ENCODE results near the gene PDE3A. TPM values are rescaled to one million over a fixed set of nuclear protein-coding genes. Genes with fewer than 3 reads are reported as not detected.

The PDE3A gene
- polyA plus RNA-seq, 1 of the 3 experiments (the other 2 are of a cell fraction): 0.67 TPM

GRCh38 chr12:20463913-20464524, 95.7 kb downstream of the PDE3A start:
- ChIA-PET POLR2A (no interaction called here), CTCF (interaction anchor here (0.6 to 2.3 kb wide), 13 partner anchors 10 to 161 kb away, joined by 3 to 14 read pairs (median 4); no protein-coding TSS in a partner anchor)
- no peaks in the 10 kb centered on the region for H3K9me3 ChIP-seq
- no peak overlapping the region for H3K4me3 ChIP-seq (ENCODE audit: low read depth in 2 of 2, low read length in 1 of 2)
- no peak overlapping the region for H2AFZ ChIP-seq (ENCODE audit: low read depth)
- H3K9me2 ChIP-seq: no peaks in the 10 kb centered on the region
- peak; percentile 10 for DNase-seq
- peak; percentile 70 for TF ChIP-seq RAD21 (IDR thresholded peaks at IDR 0.05; ENCODE audit: low read length)
- TF ChIP-seq RFX5 (IDR thresholded peaks at IDR 0.05; ENCODE audit: low read length): no peak
- TF ChIP-seq POLR2AphosphoS5 (IDR thresholded peaks at IDR 0.05; ENCODE audit: low read depth, low read length): no peak
- TF ChIP-seq EP300 (IDR thresholded peaks at IDR 0.05; ENCODE audit: borderline replicate concordance in 1 of 2, low read depth in 1 of 2, low read length in 1 of 2): no peak
- TF ChIP-seq CTCF (IDR thresholded peaks at IDR 0.05): peak; percentile 86
- peak; percentile 49 for TF ChIP-seq SMC3 (IDR thresholded peaks at IDR 0.05; ENCODE audit: low read depth, low read length)
- TF ChIP-seq FOSL2 (IDR thresholded peaks at IDR 0.05; ENCODE audit: borderline replicate concordance, low read depth): no peak
- TF ChIP-seq RXRA (IDR thresholded peaks at IDR 0.05; ENCODE audit: borderline replicate concordance, low read depth): no peak
- no peaks in the 10 kb centered on the region for H3K27me3 ChIP-seq (ENCODE audit: insufficient read depth)
- H3F3A ChIP-seq (replicated peaks; ENCODE audit: insufficient read depth): peaks cover 19% of the 10 kb centered on the region
- WGBS (ENCODE audit: low lambda C conversion rate): 56% methylated on average over 2 of the region's 2 CpGs
- no peak overlapping the region for H3K9ac ChIP-seq
- H3K27ac ChIP-seq (ENCODE audit: low read depth in 2 of 2, low read length in 1 of 2): no peak overlapping the region
- H3K4me1 ChIP-seq (ENCODE audit: control insufficient read depth in 1 of 2, insufficient read depth in 2 of 2, low read depth in 1 of 2, low read length in 1 of 2): peaks cover 9 to 13% of the 10 kb centered on the region in 2 experiments; a peak in 3 of 4 replicates
- H3K79me2 ChIP-seq (ENCODE audit: insufficient read depth): peaks cover 32% of the 10 kb centered on the region
- H3K4me2 ChIP-seq: no peak overlapping the region
- H3K36me3 ChIP-seq (replicated peaks in 1 of 2; ENCODE audit: control insufficient read depth in 1 of 2, insufficient read depth in 2 of 2, low read length in 1 of 2): no peaks in the 10 kb centered on the region
- H4K20me1 ChIP-seq (ENCODE audit: insufficient read depth): no peaks in the 10 kb centered on the region

GRCh38 chr12:20469300-20469699, 101.0 kb downstream of the PDE3A start:
- no peak for DNase-seq
- peaks cover 15% of the 10 kb centered on the region for H3F3A ChIP-seq (replicated peaks; ENCODE audit: insufficient read depth)
- no peaks in the 10 kb centered on the region for H3K27me3 ChIP-seq (ENCODE audit: insufficient read depth)
- H3K27ac ChIP-seq (ENCODE audit: low read depth in 2 of 2, low read length in 1 of 2): no peak overlapping the region
- POLR2A ChIA-PET: no interaction called here
- peaks cover 37% of the 10 kb centered on the region for H3K79me2 ChIP-seq (ENCODE audit: insufficient read depth)
- no peaks in the 10 kb centered on the region; the same call in 1 of the 2 replicates for H3K9me3 ChIP-seq
- no peaks in the 10 kb centered on the region for H4K20me1 ChIP-seq (ENCODE audit: insufficient read depth)
- WGBS (ENCODE audit: low lambda C conversion rate): 96% methylated on average over 4 of the region's 4 CpGs
- H3K4me3 ChIP-seq (ENCODE audit: low read depth in 2 of 2, low read length in 1 of 2): no peak overlapping the region
- peaks cover 8 to 9% of the 10 kb centered on the region in 2 experiments; a peak in 3 of 4 replicates for H3K4me1 ChIP-seq (ENCODE audit: control insufficient read depth in 1 of 2, insufficient read depth in 2 of 2, low read depth in 1 of 2, low read length in 1 of 2)
- H2AFZ ChIP-seq (ENCODE audit: low read depth): no peak overlapping the region
- no peaks in the 10 kb centered on the region for H3K36me3 ChIP-seq (replicated peaks in 1 of 2; ENCODE audit: control insufficient read depth in 1 of 2, insufficient read depth in 2 of 2, low read length in 1 of 2)
- H3K9ac ChIP-seq: no peak overlapping the region
- no peaks in the 10 kb centered on the region for H3K9me2 ChIP-seq
- CTCF ChIA-PET: interaction anchor here (0.6 to 1.0 kb wide), 2 partner anchors 13 to 156 kb away, joined by 3 to 4 read pairs; no protein-coding TSS in a partner anchor
- no peak overlapping the region for H3K4me2 ChIP-seq
- TF ChIP-seq SIN3A (IDR thresholded peaks at IDR 0.05; ENCODE audit: borderline replicate concordance, low read depth, low read length) (no peak), MXI1 (IDR thresholded peaks at IDR 0.05; ENCODE audit: low read depth, low read length) (no peak), GABPA (IDR thresholded peaks at IDR 0.05; ENCODE audit: low read depth) (no peak), CHD2 (IDR thresholded peaks at IDR 0.05; ENCODE audit: low read length, partially characterized antibody) (no peak), YY1 (IDR thresholded peaks at IDR 0.05; ENCODE audit: low read depth) (no peak), TEAD4 (IDR thresholded peaks at IDR 0.05; ENCODE audit: borderline replicate concordance, insufficient read depth) (no peak), USF1 (IDR thresholded peaks at IDR 0.05; ENCODE audit: borderline replicate concordance, low read depth) (no peak), IRF3 (IDR thresholded peaks at IDR 0.05; ENCODE audit: low read depth, low read length) (no peak), REST (IDR thresholded peaks at IDR 0.05; ENCODE audit: low read depth, low read length) (no peak), CTCF (IDR thresholded peaks at IDR 0.05) (no peak)

Measured in SK-N-SH (cell line).